Stomach smooth muscle (tissue), 2 donors: Measurements from ENCODE around the gene HAVCR2.

ENCODE experiments used
- H3K27ac ChIP-seq: one replicate; pipeline ENCODE4 v1.7.0; 2013; ENCODE audit warnings: mild to moderate bottlenecking, low read length, inconsistent platforms
- H3K27me3 ChIP-seq, 2 donors: one replicate each; pipeline ENCODE4 v1.7.0; 2013; ENCODE audit warnings: low read length in 2 of 2; ENCODE audit not compliant: insufficient read depth in 2 of 2, control insufficient read depth in 1 of 2
- H3K36me3 ChIP-seq, 2 donors: one replicate each; pipeline ENCODE4 v1.7.0; 2013; ENCODE audit warnings: low read length in 2 of 2; ENCODE audit not compliant: control insufficient read depth in 2 of 2, insufficient read depth in 2 of 2
- H3K4me1 ChIP-seq: one replicate; pipeline ENCODE4 v1.7.0; 2013; ENCODE audit warnings: low read length; ENCODE audit not compliant: control insufficient read depth, insufficient read depth
- H3K4me3 ChIP-seq, 2 donors: one replicate each; pipeline ENCODE4 v1.7.0; 2013; ENCODE audit warnings: low read length in 2 of 2
- H3K9ac ChIP-seq, 2 donors: one replicate each; pipeline ENCODE4 v1.7.0; 2013; ENCODE audit warnings: low read length in 2 of 2, mild to moderate bottlenecking in 1 of 2
- H3K9me3 ChIP-seq, 2 donors: one replicate each; pipeline ENCODE4 v1.7.0; 2013; ENCODE audit warnings: low read length in 2 of 2; ENCODE audit not compliant: control insufficient read depth in 2 of 2
- donor health status: healthy.
- donor health status: Pancreatic carcinoma.

The HAVCR2 gene

GRCh38 chr5:157038568-157039187 lies 70.2 kb downstream of the HAVCR2 start:
- no peaks in the 10 kb centered on the region for H3K9me3 ChIP-seq
- H3K4me1 ChIP-seq = no peaks in the 10 kb centered on the region
- no peaks in the 10 kb centered on the region for H3K36me3 ChIP-seq
- no peak overlapping the region for H3K9ac ChIP-seq
- no peak overlapping the region for H3K27ac ChIP-seq
- H3K27me3 ChIP-seq = no peaks in the 10 kb centered on the region
- H3K4me3 ChIP-seq = no peak overlapping the region
